Activated CD4-positive, alpha-beta T cell treated with anti-CD3 and anti-CD28 coated beads for 36 hours (primary cell): Measurements from ENCODE around the gene ADCK1. TPM values are rescaled to one million over a fixed set of nuclear protein-coding genes. Genes with fewer than 3 reads are reported as not detected.
A peak's percentile ranks its signal among the peaks of the same experiment; 100 is the strongest.

Experiments used
- ATAC-seq: fragments of 200-7000 bp; cut with Tn5 transposase; one replicate; pipeline ENCODE4 v1.10.0; 2021; ENCODE audit warnings: mild to moderate bottlenecking, moderate library complexity
- CTCF ChIA-PET: fragments of 350-600 bp; sonication (Branson Sonifier 250); formaldehyde crosslinking; loops from one replicate; lab custom pipeline; 2021; ENCODE audit warnings: antibody characterized with exemption; lab: Charles Lee
- POLR2A ChIA-PET: fragments of 350-600 bp; sonication (Branson Sonifier 250); formaldehyde crosslinking; loops from one replicate; lab custom pipeline; 2021; ENCODE audit warnings: antibody characterized with exemption, inconsistent platforms; lab: Charles Lee
- DNase-seq: peaks from one replicate; pipeline ENCODE4 v3.0.0-alpha.2; 2020
- H3K27ac Mint-ChIP-seq: one replicate; pipeline ENCODE4 v1.8.0; 2021; ENCODE audit warnings: mixed read lengths
- H3K27me3 Mint-ChIP-seq: one replicate; pipeline ENCODE4 v1.8.0; 2021; ENCODE audit warnings: mixed read lengths
- H3K36me3 Mint-ChIP-seq: one replicate; pipeline ENCODE4 v1.8.0; 2021; ENCODE audit warnings: low read depth, mixed read lengths
- H3K4me1 Mint-ChIP-seq: one replicate; pipeline ENCODE4 v1.8.0; 2021; ENCODE audit warnings: mixed read lengths
- H3K4me3 Mint-ChIP-seq: one replicate; pipeline ENCODE4 v1.8.0; 2021; ENCODE audit warnings: mild to moderate bottlenecking, moderate library complexity, mixed read lengths
- H3K9me3 Mint-ChIP-seq: one replicate; pipeline ENCODE4 v1.8.0; 2021; ENCODE audit warnings: low read depth, mixed read lengths
- intact Hi-C, 2 experiments: fragments of 100-400 bp; cut with DNase I in 1 of 2; cut with micrococcal nuclease in 1 of 2; formaldehyde crosslinking; loops; one replicate each; pipeline versions ENCODE4 v1.14.2 to v1.15.1; 2022 to 2024; cut with DNase I, micrococcal nuclease
- total RNA-seq, 2 experiments: library from RNA; stranded (reverse); gene quantifications; one replicate each; pipeline ENCODE4 v1.2.3, GENCODE V29; 2021

ADCK1 gene
- total RNA-seq, 2 experiments from 2014 or later, result 4.6 to 4.9 TPM

DNA sequence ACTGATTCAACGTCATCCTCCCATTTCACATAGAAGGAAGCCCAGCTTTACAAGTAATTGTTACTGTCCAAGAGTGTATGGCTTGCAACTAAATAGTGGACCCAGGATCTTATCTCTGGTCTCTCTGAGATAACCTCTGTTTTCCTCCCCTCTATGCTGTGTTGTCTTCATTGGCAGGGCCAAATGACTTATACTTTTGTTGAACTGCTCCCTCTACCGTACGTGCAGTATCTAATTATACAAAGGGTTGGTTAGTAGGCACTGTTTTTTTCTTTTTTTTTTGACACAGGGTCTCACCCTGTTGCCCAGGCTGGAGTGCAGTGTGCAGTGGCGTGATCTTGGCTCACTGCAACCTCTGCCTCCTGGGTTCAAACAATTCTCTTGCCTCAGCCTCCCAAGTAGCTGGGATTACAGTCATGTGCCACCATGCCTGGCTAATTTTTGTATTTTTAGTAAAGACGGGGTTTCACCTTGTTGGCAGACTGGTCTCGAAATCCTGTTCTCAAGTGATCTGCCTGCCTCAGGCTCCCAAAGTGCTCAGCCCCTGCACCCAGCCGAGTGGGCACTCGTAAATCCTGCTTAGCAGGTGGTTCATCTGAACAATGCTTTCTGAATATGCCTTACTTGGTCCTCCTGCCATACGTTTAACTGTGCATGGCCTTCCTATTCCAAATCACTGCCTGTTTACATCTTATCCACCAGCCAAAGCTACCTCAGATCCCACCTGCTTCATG, 162.1 kb downstream of the ADCK1 start:
- ATAC-seq, result no peak
- intact Hi-C loops, result no loop called here
- DNase-seq, result no peak
- Mint-ChIP-seq H3K36me3 (no peaks in the 10 kb centered on the region), H3K4me1 (peaks cover 3% of the 10 kb centered on the region), H3K27me3 (peaks cover 19% of the 10 kb centered on the region), H3K27ac (no peak overlapping the region), H3K9me3 (no peaks in the 10 kb centered on the region), H3K4me3 (no peak overlapping the region)
- POLR2A ChIA-PET, result no interaction called here
- CTCF ChIA-PET, result interaction anchor here (0.6 kb wide), 1 partner anchor 208 kb away, joined by 3 read pairs; no protein-coding TSS in a partner anchor

DNA sequence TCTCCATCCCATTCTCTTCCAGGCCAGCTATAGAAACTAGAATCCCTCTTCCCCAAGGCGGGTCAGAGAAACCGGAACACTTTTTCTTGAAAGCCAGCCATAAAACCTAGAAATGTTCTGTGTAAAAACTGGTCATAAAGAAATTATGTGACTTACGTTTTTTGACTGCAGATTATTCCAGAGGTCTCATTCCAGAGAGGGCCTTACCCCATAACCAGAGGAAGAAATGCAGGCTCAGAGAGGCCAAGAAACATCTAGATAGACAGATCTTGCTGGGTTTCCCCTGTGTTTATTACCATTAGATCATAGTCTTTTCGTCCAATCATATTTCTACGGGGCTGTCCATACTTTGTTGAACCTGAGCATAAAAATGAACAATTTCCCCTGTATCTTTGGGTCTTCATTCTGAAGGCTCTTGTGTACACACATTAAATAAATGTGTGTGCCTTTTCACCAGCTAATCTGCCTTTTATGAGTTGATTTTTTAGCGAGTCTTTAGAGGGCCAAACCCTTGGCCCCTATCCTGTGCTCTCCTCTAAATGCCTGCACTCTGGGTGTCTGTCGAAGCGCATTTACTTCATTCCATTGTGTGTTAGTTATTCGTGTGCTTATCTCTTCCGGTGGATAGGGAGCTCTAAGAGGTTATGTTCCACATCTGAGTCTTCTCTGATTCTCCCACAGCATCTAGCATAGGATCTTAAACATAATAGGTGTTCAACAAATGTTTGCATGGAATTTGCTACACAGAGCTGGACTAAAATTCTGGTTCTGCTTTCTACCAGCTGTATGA, 163.0 kb downstream of the ADCK1 start:
- CTCF ChIA-PET, result no interaction called here
- Mint-ChIP-seq H3K4me3 (no peak overlapping the region), H3K4me1 (peaks cover 3% of the 10 kb centered on the region), H3K36me3 (no peaks in the 10 kb centered on the region), H3K27me3 (peaks cover 21% of the 10 kb centered on the region), H3K27ac (no peak overlapping the region), H3K9me3 (no peaks in the 10 kb centered on the region)
- DNase-seq (no peak), ATAC-seq (no peak)
- POLR2A ChIA-PET, result no interaction called here
- intact Hi-C loops, result no loop called here

DNA sequence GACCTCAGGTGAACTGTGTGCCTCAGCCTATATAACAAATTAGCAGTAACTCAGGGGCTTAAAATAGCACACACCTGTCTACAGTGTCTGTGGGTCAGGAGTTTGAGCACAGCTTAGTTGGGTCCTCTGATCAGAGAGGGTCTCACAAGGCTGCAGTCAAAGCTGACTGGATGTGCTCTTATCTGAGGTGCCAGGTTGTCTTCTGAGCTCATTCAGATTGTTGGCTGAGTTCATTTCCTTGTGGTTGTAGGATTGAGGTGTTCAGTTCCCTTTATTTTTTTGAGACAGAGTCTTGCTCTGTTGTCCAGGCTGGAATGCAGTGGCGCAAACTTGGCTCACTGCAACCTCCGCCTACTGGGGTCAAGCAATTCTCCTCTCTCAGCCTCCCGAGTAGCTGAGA, 164.7 kb downstream of the ADCK1 start:
- no peak for DNase-seq
- Mint-ChIP-seq H3K36me3 (no peaks in the 10 kb centered on the region), H3K27me3 (peaks cover 26% of the 10 kb centered on the region), H3K27ac (no peak overlapping the region), H3K4me3 (no peak overlapping the region), H3K4me1 (peaks cover 3% of the 10 kb centered on the region), H3K9me3 (no peaks in the 10 kb centered on the region)
- no peak for ATAC-seq
- intact Hi-C loops, result no loop called here
- ChIA-PET CTCF (interaction anchor here (0.6 kb wide), 1 partner anchor 238 kb away, joined by 3 read pairs; no protein-coding TSS in a partner anchor), POLR2A (no interaction called here)

DNA sequence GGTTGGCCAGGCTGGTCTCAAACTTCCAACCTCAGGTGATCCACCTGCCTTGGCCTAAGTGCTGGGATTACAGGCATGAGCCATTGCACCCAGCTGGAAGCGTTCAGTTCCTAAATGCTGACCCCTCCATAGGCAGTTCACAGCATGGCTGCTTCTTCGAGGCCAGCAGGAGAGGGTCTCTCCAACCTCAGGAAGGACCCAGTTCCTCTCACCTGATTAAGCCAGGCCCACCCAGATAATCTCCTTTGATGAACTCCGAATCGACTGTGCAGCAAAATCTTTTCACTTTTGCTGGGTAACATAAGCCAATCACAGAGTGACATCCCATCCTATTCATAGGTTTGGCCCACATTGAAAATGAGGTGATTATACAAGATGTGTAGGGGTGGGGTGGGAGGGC, 165.1 kb downstream of the ADCK1 start:
- H3K4me1 Mint-ChIP-seq, result peaks cover 3% of the 10 kb centered on the region
- POLR2A ChIA-PET, result no interaction called here
- no peaks in the 10 kb centered on the region for H3K36me3 Mint-ChIP-seq
- ATAC-seq (no peak), DNase-seq (no peak)
- H3K27ac Mint-ChIP-seq, result no peak overlapping the region
- CTCF ChIA-PET, result no interaction called here
- no peaks in the 10 kb centered on the region for H3K9me3 Mint-ChIP-seq
- peaks cover 26% of the 10 kb centered on the region for H3K27me3 Mint-ChIP-seq
- intact Hi-C loops, result no loop called here
- no peak overlapping the region for H3K4me3 Mint-ChIP-seq

DNA sequence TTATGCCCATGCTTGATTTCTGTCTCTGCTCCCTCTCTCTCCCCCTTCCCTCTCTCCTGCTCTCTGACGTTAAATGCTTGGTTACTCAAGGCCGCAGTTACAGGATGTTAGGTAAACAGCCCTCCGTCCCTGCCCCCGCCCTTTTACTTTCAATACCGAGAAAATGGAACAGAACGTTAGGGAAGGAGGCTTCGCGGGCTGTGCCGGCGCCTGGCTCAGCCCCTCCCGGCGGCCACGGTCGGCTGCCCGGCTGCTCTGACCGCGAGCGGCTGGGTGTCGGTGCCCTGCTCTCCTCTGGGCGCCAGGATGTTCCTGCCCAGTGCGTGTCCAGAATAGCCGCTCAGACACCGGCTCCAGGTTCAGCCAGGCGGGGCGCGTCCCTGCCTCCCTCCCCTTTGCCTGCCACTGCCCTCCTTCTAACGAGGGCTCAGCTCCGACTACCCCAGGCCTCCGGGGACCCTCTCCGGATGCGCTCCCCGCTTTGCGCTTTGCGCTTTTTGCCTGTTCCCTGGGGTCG, 166.1 kb downstream of the ADCK1 start:
- CTCF ChIA-PET, result no interaction called here
- H3K36me3 Mint-ChIP-seq, result no peaks in the 10 kb centered on the region

DNA sequence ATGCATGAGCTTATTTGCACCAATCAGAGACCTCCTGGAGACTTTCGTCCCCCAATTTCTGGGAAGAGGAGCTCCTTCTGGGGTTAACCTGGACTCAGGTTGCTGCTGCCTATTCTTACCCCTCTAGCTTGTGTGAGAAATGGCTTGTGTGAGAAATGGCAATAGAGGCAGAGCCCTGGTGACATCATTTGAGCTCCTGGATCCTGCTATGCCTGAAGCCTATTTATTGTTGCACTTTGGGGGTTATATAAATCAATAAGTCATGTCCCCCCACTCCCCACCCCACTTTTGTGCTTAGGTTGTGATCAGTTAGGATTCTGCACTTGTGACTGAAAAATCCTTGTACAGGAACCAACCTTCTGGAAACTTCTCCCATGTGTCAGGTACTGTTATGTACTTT, 167.2 kb downstream of the ADCK1 start:
- intact Hi-C loops, result no loop called here
- Mint-ChIP-seq H3K27me3 (peaks cover 28% of the 10 kb centered on the region), H3K4me3 (no peak overlapping the region), H3K4me1 (peaks cover 3% of the 10 kb centered on the region), H3K9me3 (no peaks in the 10 kb centered on the region), H3K36me3 (no peaks in the 10 kb centered on the region), H3K27ac (no peak overlapping the region)
- ATAC-seq (no peak), DNase-seq (no peak)
- ChIA-PET POLR2A (no interaction called here), CTCF (no interaction called here)

More for the DNA sequence above, 166.1 kb downstream of the ADCK1 start:
- no peaks in the 10 kb centered on the region for H3K9me3 Mint-ChIP-seq
- no peak overlapping the region for H3K27ac Mint-ChIP-seq
- DNase-seq (peak; percentile 39), ATAC-seq (peak; percentile 60)
- no peak overlapping the region for H3K4me3 Mint-ChIP-seq
- intact Hi-C loops, result no loop called here
- peaks cover 3% of the 10 kb centered on the region for H3K4me1 Mint-ChIP-seq
- peaks cover 28% of the 10 kb centered on the region for H3K27me3 Mint-ChIP-seq
- POLR2A ChIA-PET, result no interaction called here

DNA sequence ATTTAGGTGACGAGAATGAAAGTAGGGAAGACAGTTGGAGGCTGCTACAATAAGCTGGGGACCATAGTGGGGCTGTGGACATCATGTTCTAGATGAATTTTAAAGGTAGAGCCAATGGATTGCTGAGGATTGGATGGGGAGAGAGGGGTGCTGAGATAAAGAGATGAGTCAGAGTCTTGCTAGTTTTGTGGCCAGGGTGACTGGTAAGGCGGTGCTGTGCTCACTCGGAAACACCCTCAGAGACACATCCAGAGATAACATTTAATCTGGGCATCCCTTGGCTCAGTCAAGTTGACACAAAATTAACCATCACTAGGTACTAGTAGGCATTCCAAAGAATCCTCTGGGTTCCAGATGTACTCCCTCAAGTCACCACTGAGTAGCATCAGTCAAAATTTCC, 170.7 kb downstream of the ADCK1 start:
- Mint-ChIP-seq H3K4me3 (no peak overlapping the region), H3K9me3 (no peaks in the 10 kb centered on the region), H3K4me1 (peaks cover 2% of the 10 kb centered on the region), H3K27ac (no peak overlapping the region), H3K36me3 (no peaks in the 10 kb centered on the region), H3K27me3 (peaks cover 23% of the 10 kb centered on the region)
- intact Hi-C loops, result no loop called here
- ATAC-seq (no peak), DNase-seq (no peak)
- ChIA-PET CTCF (no interaction called here), POLR2A (no interaction called here)

DNA sequence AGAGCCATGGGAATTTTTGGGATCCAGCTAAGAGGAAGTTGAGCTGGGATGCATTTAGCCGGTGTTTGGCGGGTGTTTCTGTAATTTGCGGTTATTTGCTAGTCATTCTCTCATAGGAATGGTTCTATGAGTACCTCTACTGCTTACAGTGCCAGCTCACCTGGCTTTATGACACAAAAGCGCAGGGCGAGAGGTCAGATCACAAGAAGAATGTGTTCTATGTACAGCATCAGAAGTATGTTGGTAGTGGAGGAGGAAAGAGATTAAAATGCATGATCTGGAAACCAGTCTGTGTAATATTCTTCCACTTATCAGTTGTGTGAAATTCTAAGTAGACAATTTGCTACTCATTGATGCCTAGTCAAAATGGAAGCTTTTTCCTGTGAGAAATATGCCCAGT, 173.3 kb downstream of the ADCK1 start:
- DNase-seq (no peak), ATAC-seq (no peak)
- ChIA-PET POLR2A (no interaction called here), CTCF (interaction anchor here (1.2 to 1.4 kb wide), 3 partner anchors 11 to 35 kb away, joined by 3 to 4 read pairs (median 3); no protein-coding TSS in a partner anchor)
- Mint-ChIP-seq H3K4me1 (no peaks in the 10 kb centered on the region), H3K9me3 (no peaks in the 10 kb centered on the region), H3K36me3 (no peaks in the 10 kb centered on the region), H3K27me3 (peaks cover 8% of the 10 kb centered on the region), H3K27ac (no peak overlapping the region), H3K4me3 (no peak overlapping the region)
- intact Hi-C loops, result no loop called here

DNA sequence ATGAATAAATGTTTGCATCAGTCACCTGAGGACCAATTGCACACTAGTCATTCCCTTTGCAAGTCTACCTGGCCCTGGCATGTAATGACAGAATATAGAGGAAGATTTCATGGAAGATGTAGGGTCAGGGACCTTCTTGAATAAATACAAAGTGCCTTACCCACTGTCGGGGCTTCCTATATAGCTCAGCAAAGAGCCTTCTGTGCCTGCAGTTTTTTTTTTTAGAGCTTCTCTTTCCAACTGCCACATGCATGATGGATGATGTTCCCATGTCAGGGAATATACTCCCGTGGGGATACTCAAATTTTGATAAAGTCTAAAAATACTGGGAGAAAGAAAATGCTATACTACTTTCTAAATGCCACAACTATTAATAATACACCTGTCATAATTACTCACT, 176.7 kb downstream of the ADCK1 start:
- no peak overlapping the region for H3K4me3 Mint-ChIP-seq

DNA sequence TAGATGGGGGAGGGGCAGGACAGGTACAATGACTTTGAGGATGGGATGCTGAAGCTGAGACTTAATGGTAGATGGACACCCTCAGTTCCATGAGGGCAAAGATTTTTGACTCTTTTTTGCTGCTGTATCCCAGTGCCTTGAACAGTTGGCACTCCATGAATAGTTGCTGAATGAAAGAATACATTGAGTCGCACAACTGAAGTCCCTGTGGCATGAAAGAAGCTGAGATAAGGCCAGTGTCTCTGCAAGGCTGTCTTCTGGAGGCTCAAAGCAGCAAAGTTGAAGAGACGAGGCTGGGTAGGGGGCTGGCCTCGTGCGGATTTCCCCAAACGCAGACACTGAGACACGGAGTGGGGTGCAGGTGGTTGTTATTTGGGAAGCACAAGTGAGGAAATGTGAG, 179.3 kb downstream of the ADCK1 start:
- H3K4me3 Mint-ChIP-seq, result no peak overlapping the region
- peaks cover 5% of the 10 kb centered on the region for H3K4me1 Mint-ChIP-seq
- no peaks in the 10 kb centered on the region for H3K36me3 Mint-ChIP-seq
- ChIA-PET POLR2A (no interaction called here), CTCF (interaction anchor here (0.6 kb wide), 1 partner anchor 156 kb away, joined by 3 read pairs; no protein-coding TSS in a partner anchor)
- DNase-seq, result no peak
- no peaks in the 10 kb centered on the region for H3K9me3 Mint-ChIP-seq
- H3K27ac Mint-ChIP-seq, result no peak overlapping the region
- ATAC-seq, result no peak
- intact Hi-C loops, result no loop called here
- peaks cover 26% of the 10 kb centered on the region for H3K27me3 Mint-ChIP-seq

More for the DNA sequence above, 176.7 kb downstream of the ADCK1 start:
- peaks cover 5% of the 10 kb centered on the region for H3K4me1 Mint-ChIP-seq
- H3K36me3 Mint-ChIP-seq, result no peaks in the 10 kb centered on the region
- CTCF ChIA-PET, result interaction anchor here (0.7 kb wide), 1 partner anchor 824 kb away, joined by 3 read pairs; no protein-coding TSS in a partner anchor
- no peaks in the 10 kb centered on the region for H3K9me3 Mint-ChIP-seq
- intact Hi-C loops, result no loop called here
- H3K27me3 Mint-ChIP-seq, result peaks cover 26% of the 10 kb centered on the region
- DNase-seq, result no peak
- ATAC-seq, result no peak
- no peak overlapping the region for H3K27ac Mint-ChIP-seq
- POLR2A ChIA-PET, result no interaction called here

DNA sequence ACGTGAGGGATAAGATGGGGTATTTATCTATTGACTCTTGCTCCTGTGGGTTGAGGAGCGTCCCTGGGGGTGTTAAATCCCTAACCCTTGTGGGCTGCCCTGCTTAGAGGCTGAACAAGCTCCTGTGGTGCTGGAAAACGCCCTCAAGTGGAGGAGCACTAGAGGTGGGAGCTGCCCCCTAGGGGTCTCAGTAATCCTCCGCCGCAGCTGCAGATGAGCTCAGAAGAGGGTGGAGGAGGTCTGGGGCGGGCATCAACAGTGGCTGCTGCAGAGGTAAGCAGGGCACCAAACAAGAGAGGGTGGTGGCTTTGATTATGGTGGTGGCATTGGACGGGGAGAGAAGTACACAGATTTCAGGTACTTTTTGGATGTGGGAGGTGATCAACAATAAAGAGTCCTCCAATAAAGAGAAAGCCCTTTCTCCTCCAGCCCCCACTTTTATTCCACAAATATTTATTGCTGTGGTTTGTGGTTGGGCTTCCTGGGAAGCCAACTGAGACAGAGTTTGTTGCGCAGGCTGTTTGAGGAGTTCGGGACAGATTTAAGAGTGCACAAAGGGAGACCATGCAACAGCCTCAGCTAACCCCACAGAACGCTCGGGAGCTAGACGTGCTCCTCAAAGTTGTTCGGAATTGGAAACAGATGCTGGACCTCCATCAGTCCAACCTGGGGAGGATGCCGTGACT, 179.9 kb downstream of the ADCK1 start:
- intact Hi-C loops, result no loop called here
- POLR2A ChIA-PET, result no interaction called here
- Mint-ChIP-seq H3K27me3 (peaks cover 26% of the 10 kb centered on the region), H3K27ac (no peak overlapping the region), H3K9me3 (no peaks in the 10 kb centered on the region), H3K4me1 (peaks cover 5% of the 10 kb centered on the region), H3K4me3 (no peak overlapping the region), H3K36me3 (no peaks in the 10 kb centered on the region)
- CTCF ChIA-PET, result interaction anchor here (0.6 kb wide), 1 partner anchor 155 kb away, joined by 3 read pairs; no protein-coding TSS in a partner anchor
- ATAC-seq (no peak), DNase-seq (peak; percentile 8)
